CD14-positive monocyte (primary cell): ENCODE data around the gene LHFPL3. TPM values are rescaled to one million over a fixed set of nuclear protein-coding genes. Genes with fewer than 3 reads are reported as not detected.
"Not testable (repeated sequence)": the region's sequence is repeated elsewhere in the genome, so short reads cannot be mapped to it uniquely, and the experiment has no call there.

Experiments
- DNase-seq, 3 donors: peaks; one replicate each; pipeline ENCODE4 v3.0.0-alpha.2; 2011 to 2022
- H2AFZ ChIP-seq: 2 replicates; pipeline ENCODE4 v1.6.0; 2012; ENCODE audit warnings: mild to moderate bottlenecking, low read depth, low read length, inconsistent platforms; ENCODE audit not compliant: insufficient read depth, poor library complexity, severe bottlenecking
- H3K27ac ChIP-seq, 2 donors: 1 replicate in 1 of 2; 2 replicates in 1 of 2; pipeline ENCODE4 v1.5.1; 2012 to 2013; ENCODE audit warnings: low read length in 2 of 2, control low read depth in 1 of 2, inconsistent platforms in 1 of 2, low read depth in 1 of 2, mild to moderate bottlenecking in 1 of 2
- H3K27me3 ChIP-seq, 2 donors: one replicate each; pipeline versions ENCODE4 v1.6.0 to v1.6.1; 2011 to 2013; ENCODE audit warnings: low read length in 2 of 2; ENCODE audit not compliant: control insufficient read depth in 2 of 2, insufficient read depth in 2 of 2
- H3K36me3 ChIP-seq, 2 donors: replicated peaks in 1 of 2; 1 replicate in 1 of 2; 2 replicates in 1 of 2; pipeline versions ENCODE4 v1.5.1 to v1.6.1; 2012 to 2013; ENCODE audit warnings: low read length in 2 of 2, control low read depth in 1 of 2, inconsistent platforms in 1 of 2, mild to moderate bottlenecking in 1 of 2; ENCODE audit not compliant: insufficient read depth in 2 of 2, control insufficient read depth in 1 of 2
- H3K4me1 ChIP-seq, 2 donors: 1 replicate in 1 of 2; 2 replicates in 1 of 2; pipeline versions ENCODE4 v1.5.1 to v1.6.1; 2012 to 2013; ENCODE audit warnings: low read length in 2 of 2, control low read depth in 1 of 2, inconsistent platforms in 1 of 2, mild to moderate bottlenecking in 1 of 2, moderate library complexity in 1 of 2; ENCODE audit not compliant: insufficient read depth in 2 of 2, control insufficient read depth in 1 of 2
- H3K4me2 ChIP-seq: replicated peaks from 2 replicates; pipeline ENCODE3; 2012; ENCODE audit warnings: low read length, moderate library complexity, mild to moderate bottlenecking; ENCODE audit not compliant: poor library complexity, severe bottlenecking; ENCODE audit errors: extremely low read depth
- H3K4me3 ChIP-seq, 3 experiments: fragments of 200-600 bp in 1 of 3; sonication (generic) in 1 of 3; replicated peaks in 1 of 3; 1 replicate in 2 of 3; 2 replicates in 1 of 3; pipeline ENCODE4 v1.5.1; 2011 to 2013; ENCODE audit warnings: low read length in 3 of 3, mild to moderate bottlenecking in 3 of 3, control low read depth in 2 of 3, low read depth in 2 of 3, inconsistent platforms in 1 of 3, moderate library complexity in 1 of 3
- H3K79me2 ChIP-seq: 2 replicates; pipeline ENCODE4 v1.6.0; 2012; ENCODE audit warnings: mild to moderate bottlenecking, control low read depth, inconsistent platforms, low read length, moderate library complexity; ENCODE audit not compliant: insufficient read depth
- H3K9ac ChIP-seq: 2 replicates; pipeline ENCODE4 v1.6.0; 2017; ENCODE audit warnings: low read length, mild to moderate bottlenecking; ENCODE audit not compliant: insufficient read depth, poor library complexity, severe bottlenecking
- H3K9me3 ChIP-seq, 2 donors: replicated peaks in 1 of 2; 1 replicate in 1 of 2; 2 replicates in 1 of 2; pipeline versions ENCODE4 v1.5.1 to v1.6.1; 2012 to 2013; ENCODE audit warnings: low read length in 2 of 2, control low read depth in 1 of 2; ENCODE audit not compliant: control insufficient read depth in 1 of 2, insufficient read depth in 1 of 2
- H4K20me1 ChIP-seq: 2 replicates; pipeline ENCODE4 v1.6.0; 2012; ENCODE audit warnings: mild to moderate bottlenecking, low read length, control low read depth, moderate library complexity; ENCODE audit not compliant: insufficient read depth
- H3K27ac Mint-ChIP-seq, 7 donors: one replicate each; pipeline ENCODE4 v1.8.0; 2020; ENCODE audit warnings: mild to moderate bottlenecking in 7 of 7, mixed read lengths in 7 of 7, moderate library complexity in 6 of 7, inconsistent platforms in 2 of 7
- H3K27me3 Mint-ChIP-seq, 3 donors: one replicate each; pipeline ENCODE4 v1.8.0; 2021 to 2022; ENCODE audit warnings: low read depth in 3 of 3, mild to moderate bottlenecking in 3 of 3, mixed read lengths in 3 of 3, moderate library complexity in 3 of 3, inconsistent platforms in 1 of 3
- H3K36me3 Mint-ChIP-seq, 2 donors: one replicate each; pipeline ENCODE4 v1.8.0; 2020; ENCODE audit warnings: mixed read lengths in 2 of 2, inconsistent platforms in 1 of 2, mild to moderate bottlenecking in 1 of 2
- H3K4me1 Mint-ChIP-seq: one replicate; pipeline ENCODE4 v1.8.0; 2020; ENCODE audit warnings: mild to moderate bottlenecking, mixed read lengths
- H3K4me3 Mint-ChIP-seq, 2 donors: one replicate each; pipeline ENCODE4 v1.8.0; 2020; ENCODE audit warnings: mild to moderate bottlenecking in 2 of 2, mixed read lengths in 2 of 2, moderate library complexity in 1 of 2
- H3K9me3 Mint-ChIP-seq, 7 donors: one replicate each; pipeline ENCODE4 v1.8.0; 2020 to 2022; ENCODE audit warnings: mixed read lengths in 7 of 7, mild to moderate bottlenecking in 6 of 7, moderate library complexity in 6 of 7, inconsistent platforms in 2 of 7
- CTCF ChIP-seq: fragments of 200-600 bp; IDR thresholded peaks from one replicate; pipeline ENCODE4 v1.8.0; 2022; ENCODE audit warnings: antibody characterized with exemption, mild to moderate bottlenecking
- WGBS: methylation state at CpG from one replicate; pipeline ENCODE4 v1.1.5; 2013; ENCODE audit warnings: missing lambda C conversion rate; ENCODE audit not compliant: insufficient coverage; 5-methylcytosine and 5-hydroxymethylcytosine counted together
- intact Hi-C, 2 donors: fragments of 100-400 bp; cut with micrococcal nuclease; formaldehyde crosslinking; loops; one replicate each; pipeline versions ENCODE4 v1.15.0 to v1.15.1; 2023
- polyA minus RNA-seq: library from RNA; depleted of rRNA, polyadenylated mRNA; stranded (reverse); fragments of >200 nt; gene quantifications from 2 replicates; pipeline ENCODE4 v1.2.3, GENCODE V29; 2012
- polyA plus RNA-seq, 3 donors: library from polyadenylated mRNA; depleted of rRNA in 1 of 3; unstranded in 2 of 3; stranded (reverse) in 1 of 3; fragments of 300-500 nt in 2 of 3; fragments of >200 nt in 1 of 3; fragmentation: Illumina TruSeq in 2 of 3; gene quantifications; 1 replicate in 2 of 3; 2 replicates in 1 of 3; pipeline ENCODE4 v1.2.3, GENCODE V29; 2012 to 2021
- total RNA-seq, 12 experiments: library from RNA in 1 of 12; stranded (reverse) in 1 of 12; fragments of 120-200 nt in 1 of 12; gene quantifications; one replicate each; pipeline ENCODE4 v1.2.4 and lab custom pipeline; 2013 to 2026; ENCODE audit warnings: mixed read lengths in 6 of 12, inconsistent platforms in 1 of 12

LHFPL3 gene
- not detected for total RNA-seq (2013)
- polyA plus RNA-seq (not detected), polyA minus RNA-seq (not detected in 2 replicates), total RNA-seq (lab: John Stamatoyannopoulos, UW) (0 to 1.8 (median 0.04) reads per million in 11 experiments)

GRCh38 chr7:104328296-104328969, at the start of gene LHFPL3:
LHFPL3 (plus strand) TSS chr7:104328603.
- Histone ChIP-seq H3K36me3 (no peaks in the 10 kb centered on the region), H3K27me3 (peaks cover 40 to 46% of the 10 kb centered on the region in 2 donors), H3K4me3 (no peak within 1 kb of the TSS), H3K4me2 (no peak within 1 kb of the TSS), H3K4me1 (no peaks in the 10 kb centered on the region), H3K79me2 (no peaks in the 10 kb centered on the region), H3K9ac (no peak within 1 kb of the TSS), H3K27ac (no peak within 1 kb of the TSS), H4K20me1 (no peaks in the 10 kb centered on the region), H2AFZ (no peak within 1 kb of the TSS), H3K9me3 (peaks cover 0 to 5% of the 10 kb centered on the region in 2 donors)
- TF ChIP-seq CTCF, result no peak
- Mint-ChIP-seq H3K4me1 (peaks cover 2% of the 10 kb centered on the region), H3K4me3 (peak within 1 kb of the TSS in 1 of 2 donors; percentile 80), H3K27ac (no peak within 1 kb of the TSS), H3K9me3 (peaks cover 0 to 13% (median 4%) of the 10 kb centered on the region in 7 donors), H3K36me3 (peaks cover 0 to 2% of the 10 kb centered on the region in 2 donors), H3K27me3 (peaks cover 39 to 59% (median 45%) of the 10 kb centered on the region in 3 donors)
- 2% methylated on average over 55 of the region's 62 CpGs for WGBS
- no peak for DNase-seq
- intact Hi-C loops, result no loop called here

- intact Hi-C loops, H3K4me1 Mint-ChIP-seq, H3K9me3 ChIP-seq, H3K27me3 Mint-ChIP-seq, H3K4me3 ChIP-seq, H4K20me1 ChIP-seq, H3K9ac ChIP-seq, H3K27me3 ChIP-seq, H3K36me3 ChIP-seq, H3K36me3 Mint-ChIP-seq, H2AFZ ChIP-seq, DNase-seq, H3K4me2 ChIP-seq, H3K4me1 ChIP-seq, H3K4me3 Mint-ChIP-seq, H3K27ac Mint-ChIP-seq, H3K27ac ChIP-seq, H3K79me2 ChIP-seq: not testable (repeated sequence)
- WGBS, result no CpG with 5 or more reads among the region's 2 CpGs
- H3K9me3 Mint-ChIP-seq, result peaks cover 5 to 15% (median 7%) of the 10 kb centered on the region in 7 donors
Measured at GRCh38 chr7:104281685-104282084, 46.7 kb upstream of the LHFPL3 start.
